ENCODE data around the gene PDCD2L.
"Not testable (repeated sequence)": the region's sequence is repeated elsewhere in the genome, so short reads cannot be mapped to it uniquely, and the experiment has no call there.

The PDCD2L gene

GRCh38 chr19:34404109-34404909 is at the start of gene PDCD2L:
Gene PDCD2L (plus strand): TSS chr19:34404399. CDS start chr19:34404431, 32 bp downstream.
- DNase-seq (ENCODE audit: low read depth): peak; percentile 89

- no peak for DNase-seq (ENCODE audit: low read depth)
These were observed 49.0 kb upstream of the PDCD2L start for GRCh38 chr19:34355201-34355600.

GRCh38 chr19:34356875-34357274 is 47.3 kb upstream of the PDCD2L start:
- no peak for DNase-seq (ENCODE audit: low read depth)

- no peak for DNase-seq (ENCODE audit: low read depth)
These were observed 46.8 kb upstream of the PDCD2L start for GRCh38 chr19:34357431-34357830.

- DNase-seq (ENCODE audit: low read depth): peak; percentile 94
These were observed 44.9 kb upstream of the PDCD2L start for GRCh38 chr19:34359140-34359953.

GRCh38 chr19:34359954-34360315 is 44.3 kb upstream of the PDCD2L start:
- DNase-seq (ENCODE audit: low read depth): no peak

GRCh38 chr19:34360354-34360909 is 43.8 kb upstream of the PDCD2L start:
- no peak for DNase-seq (ENCODE audit: low read depth)

- DNase-seq (ENCODE audit: low read depth): no peak
These were observed 41.5 kb upstream of the PDCD2L start for GRCh38 chr19:34362679-34363069.

- no peak for DNase-seq (ENCODE audit: low read depth)
These were observed 41.1 kb upstream of the PDCD2L start for GRCh38 chr19:34363094-34363493.

- no peak for DNase-seq (ENCODE audit: low read depth)
These were observed 40.3 kb upstream of the PDCD2L start for GRCh38 chr19:34363930-34364329.

GRCh38 chr19:34364462-34364829 is 39.8 kb upstream of the PDCD2L start:
- no peak for DNase-seq (ENCODE audit: low read depth)

GRCh38 chr19:34364830-34365462 is 39.3 kb upstream of the PDCD2L start, which contains the start of gene GPI:
Gene GPI (plus strand): TSS chr19:34365196. CDS start chr19:34365267, 71 bp downstream.
- DNase-seq (ENCODE audit: low read depth): peak; percentile 47

- DNase-seq (ENCODE audit: low read depth): no peak
These were observed 38.5 kb upstream of the PDCD2L start for GRCh38 chr19:34365463-34366401.

- DNase-seq (ENCODE audit: low read depth): no peak
These were observed 37.2 kb upstream of the PDCD2L start for GRCh38 chr19:34366738-34367623.

- no peak for DNase-seq (ENCODE audit: low read depth)
These were observed 36.6 kb upstream of the PDCD2L start for GRCh38 chr19:34367624-34367957.

GRCh38 chr19:34368338-34368737 is 35.9 kb upstream of the PDCD2L start:
- no peak for DNase-seq (ENCODE audit: low read depth)

GRCh38 chr19:34369166-34369565 is 35.0 kb upstream of the PDCD2L start:
- not testable (repeated sequence) for DNase-seq (ENCODE audit: low read depth)

- no peak for DNase-seq (ENCODE audit: low read depth)
These were observed 34.1 kb upstream of the PDCD2L start for GRCh38 chr19:34370117-34370516.

- DNase-seq (ENCODE audit: low read depth): no peak
These were observed 33.2 kb upstream of the PDCD2L start for GRCh38 chr19:34370983-34371382.

GRCh38 chr19:34373601-34374288 is 30.5 kb upstream of the PDCD2L start:
- DNase-seq (ENCODE audit: low read depth): no peak
